ENCODE measurements around the gene UBE2D1. TPM values are rescaled to one million over a fixed set of nuclear protein-coding genes. Genes with fewer than 3 reads are reported as not detected.

Gene UBE2D1
- total and polyA plus RNA-seq, 4 experiments from 2014 or later, result 13.4 to 23.4 (median 17.2) TPM

GRCh38 chr10:58335306-58336005 is 650 bp downstream of the UBE2D1 start:
- Histone ChIP-seq H3K9me3 (ENCODE audit: control insufficient read depth in 1 of 2, low read length in 2 of 2) (no peaks in the 10 kb centered on the region), H3K27ac (ENCODE audit: low read depth, low read length) (peak overlapping the region; percentile 58), H3K4me3 (ENCODE audit: low read length in 2 of 2) (peak overlapping the region; percentile 59 to 63), H3K4me1 (ENCODE audit: insufficient read depth, low read length) (peaks cover 30% of the 10 kb centered on the region), H3K36me3 (ENCODE audit: insufficient read depth, low read length) (no peaks in the 10 kb centered on the region), H3K27me3 (ENCODE audit: insufficient read depth, low read length) (no peaks in the 10 kb centered on the region)
- Mint-ChIP-seq H3K9me3 (peaks cover 0 to 1% (median 0%) of the 10 kb centered on the region in 8 donors), H3K4me3 (peak overlapping the region; percentile 91 to 97 (median 94)), H3K27me3 (peaks cover 0 to 3% of the 10 kb centered on the region in 2 donors), H3K4me1 (peaks cover 25 to 47% (median 36%) of the 10 kb centered on the region in 4 donors), H3K36me3 (peaks cover 0 to 9% of the 10 kb centered on the region in 2 donors), H3K27ac (peak overlapping the region; percentile 38 to 96 (median 90))
- ChIA-PET CTCF (ENCODE audit: partially characterized antibody) (interaction anchor here (1.2 kb wide), 1 partner anchor 26 kb away, joined by 3 read pairs; no protein-coding TSS in a partner anchor), POLR2A (ENCODE audit: partially characterized antibody) (interaction anchor here (0.7 to 2.0 kb wide), 7 partner anchors 9 to 69 kb away, joined by 3 to 22 read pairs (median 7); partner anchors contain the start of genes CISD1 and IPMK)
- intact Hi-C loops (cut with micrococcal nuclease), result no loop called here
- DNase-seq, result peak in 3 of 5 donors; percentile 9 to 17 (median 11)

GRCh38 chr10:58336242-58336641 is 1.4 kb downstream of the UBE2D1 start:
- ChIA-PET CTCF (ENCODE audit: partially characterized antibody) (interaction anchor here (1.0 to 1.8 kb wide), 3 partner anchors 25 to 48 kb away, joined by 3 to 5 read pairs (median 3); no protein-coding TSS in a partner anchor), POLR2A (ENCODE audit: partially characterized antibody) (interaction anchor here (1.2 to 1.6 kb wide), 2 partner anchors 13 to 70 kb away, joined by 3 to 7 read pairs; no protein-coding TSS in a partner anchor)
- peak overlapping the region in 4 of 7 donors; percentile 14 to 90 (median 62) for H3K27ac Mint-ChIP-seq
- DNase-seq, result no peak
- peaks cover 30% of the 10 kb centered on the region for H3K4me1 ChIP-seq (ENCODE audit: insufficient read depth, low read length)
- H3K36me3 Mint-ChIP-seq, result peaks cover 0 to 9% of the 10 kb centered on the region in 2 donors
- no peak overlapping the region for H3K27ac ChIP-seq (ENCODE audit: low read depth, low read length)
- no peaks in the 10 kb centered on the region for H3K9me3 ChIP-seq (ENCODE audit: control insufficient read depth in 1 of 2, low read length in 2 of 2)
- intact Hi-C loops (cut with micrococcal nuclease), result no loop called here
- H3K27me3 ChIP-seq (ENCODE audit: insufficient read depth, low read length), result no peaks in the 10 kb centered on the region
- H3K9me3 Mint-ChIP-seq, result peaks cover 0 to 1% (median 0%) of the 10 kb centered on the region in 8 donors
- H3K4me3 ChIP-seq (ENCODE audit: low read length in 2 of 2), result no peak overlapping the region
- H3K4me1 Mint-ChIP-seq, result peaks cover 29 to 55% (median 42%) of the 10 kb centered on the region in 4 donors
- H3K27me3 Mint-ChIP-seq, result peaks cover 0 to 3% of the 10 kb centered on the region in 2 donors
- peak overlapping the region; percentile 91 to 97 (median 94) for H3K4me3 Mint-ChIP-seq
- no peaks in the 10 kb centered on the region for H3K36me3 ChIP-seq (ENCODE audit: insufficient read depth, low read length)

- H3K36me3 Mint-ChIP-seq, result peaks cover 7 to 8% of the 10 kb centered on the region in 2 donors
- no peak overlapping the region for H3K4me3 Mint-ChIP-seq
- Histone ChIP-seq H3K36me3 (ENCODE audit: insufficient read depth, low read length) (no peaks in the 10 kb centered on the region), H3K27me3 (ENCODE audit: insufficient read depth, low read length) (no peaks in the 10 kb centered on the region), H3K4me1 (ENCODE audit: insufficient read depth, low read length) (peaks cover 16% of the 10 kb centered on the region), H3K27ac (ENCODE audit: low read depth, low read length) (no peak overlapping the region), H3K4me3 (ENCODE audit: low read length in 2 of 2) (no peak overlapping the region), H3K9me3 (ENCODE audit: control insufficient read depth in 1 of 2, low read length in 2 of 2) (no peaks in the 10 kb centered on the region)
- H3K27me3 Mint-ChIP-seq, result no peaks in the 10 kb centered on the region
- POLR2A ChIA-PET (ENCODE audit: partially characterized antibody), result no interaction called here
- CTCF ChIA-PET (ENCODE audit: partially characterized antibody), result no interaction called here
- DNase-seq, result no peak
- H3K27ac Mint-ChIP-seq, result no peak overlapping the region
- no peaks in the 10 kb centered on the region for H3K9me3 Mint-ChIP-seq
- intact Hi-C loops (cut with micrococcal nuclease), result loop anchor here (10.0 kb wide), 1 partner anchor 1987 kb away; no protein-coding TSS in a partner anchor
- peaks cover 27 to 62% (median 36%) of the 10 kb centered on the region in 4 donors for H3K4me1 Mint-ChIP-seq
Measured at GRCh38 chr10:58341422-58341821, 6.6 kb downstream of the UBE2D1 start.

GRCh38 chr10:58341947-58342346 is 7.1 kb downstream of the UBE2D1 start:
- ChIA-PET CTCF (ENCODE audit: partially characterized antibody) (interaction anchor here (0.6 kb wide), 1 partner anchor 42 kb away, joined by 4 read pairs; no protein-coding TSS in a partner anchor), POLR2A (ENCODE audit: partially characterized antibody) (no interaction called here)
- no peaks in the 10 kb centered on the region for H3K9me3 ChIP-seq (ENCODE audit: control insufficient read depth in 1 of 2, low read length in 2 of 2)
- H3K4me1 ChIP-seq (ENCODE audit: insufficient read depth, low read length), result peaks cover 11% of the 10 kb centered on the region
- no peak for DNase-seq
- no peak overlapping the region for H3K4me3 ChIP-seq (ENCODE audit: low read length in 2 of 2)
- Mint-ChIP-seq H3K27ac (no peak overlapping the region), H3K9me3 (no peaks in the 10 kb centered on the region), H3K36me3 (peaks cover 8 to 13% of the 10 kb centered on the region in 2 donors), H3K4me1 (peaks cover 26 to 58% (median 36%) of the 10 kb centered on the region in 4 donors), H3K27me3 (no peaks in the 10 kb centered on the region), H3K4me3 (no peak overlapping the region)
- intact Hi-C loops (cut with micrococcal nuclease), result loop anchor here (10.0 kb wide), 1 partner anchor 1987 kb away; no protein-coding TSS in a partner anchor
- no peaks in the 10 kb centered on the region for H3K36me3 ChIP-seq (ENCODE audit: insufficient read depth, low read length)
- no peaks in the 10 kb centered on the region for H3K27me3 ChIP-seq (ENCODE audit: insufficient read depth, low read length)
- H3K27ac ChIP-seq (ENCODE audit: low read depth, low read length), result no peak overlapping the region

GRCh38 chr10:58347967-58348366 is 13.2 kb downstream of the UBE2D1 start:
- no peaks in the 10 kb centered on the region for H3K27me3 Mint-ChIP-seq
- no peaks in the 10 kb centered on the region for H3K9me3 Mint-ChIP-seq
- H3K4me3 Mint-ChIP-seq, result no peak overlapping the region
- POLR2A ChIA-PET (ENCODE audit: partially characterized antibody), result no interaction called here
- H3K4me3 ChIP-seq (ENCODE audit: low read length in 2 of 2), result no peak overlapping the region
- no peaks in the 10 kb centered on the region for H3K27me3 ChIP-seq (ENCODE audit: insufficient read depth, low read length)
- no peaks in the 10 kb centered on the region for H3K36me3 ChIP-seq (ENCODE audit: insufficient read depth, low read length)
- H3K4me1 Mint-ChIP-seq, result peaks cover 18 to 41% (median 27%) of the 10 kb centered on the region in 4 donors
- no peak for DNase-seq
- no peak overlapping the region for H3K27ac ChIP-seq (ENCODE audit: low read depth, low read length)
- CTCF ChIA-PET (ENCODE audit: partially characterized antibody), result interaction anchor here (0.6 kb wide), 1 partner anchor 87 kb away, joined by 3 read pairs; no protein-coding TSS in a partner anchor
- peaks cover 7 to 22% of the 10 kb centered on the region in 2 donors for H3K36me3 Mint-ChIP-seq
- intact Hi-C loops (cut with micrococcal nuclease), result loop anchor here (10.0 kb wide), 1 partner anchor 1993 kb away; no protein-coding TSS in a partner anchor
- H3K9me3 ChIP-seq (ENCODE audit: control insufficient read depth in 1 of 2, low read length in 2 of 2), result no peaks in the 10 kb centered on the region
- no peak overlapping the region for H3K27ac Mint-ChIP-seq
- no peaks in the 10 kb centered on the region for H3K4me1 ChIP-seq (ENCODE audit: insufficient read depth, low read length)

- H3K27ac Mint-ChIP-seq, result no peak overlapping the region
- H3K27ac ChIP-seq (ENCODE audit: low read depth, low read length), result no peak overlapping the region
- H3K4me1 Mint-ChIP-seq, result peaks cover 19 to 35% (median 29%) of the 10 kb centered on the region in 4 donors
- no peak overlapping the region for H3K4me3 ChIP-seq (ENCODE audit: low read length in 2 of 2)
- intact Hi-C loops (cut with micrococcal nuclease), result loop anchor here (10.0 kb wide), 1 partner anchor 1994 kb away; no protein-coding TSS in a partner anchor
- no peaks in the 10 kb centered on the region for H3K9me3 Mint-ChIP-seq
- DNase-seq, result no peak
- H3K36me3 Mint-ChIP-seq, result peaks cover 7 to 22% of the 10 kb centered on the region in 2 donors
- H3K9me3 ChIP-seq (ENCODE audit: control insufficient read depth in 1 of 2, low read length in 2 of 2), result no peaks in the 10 kb centered on the region
- H3K4me3 Mint-ChIP-seq, result no peak overlapping the region
- H3K27me3 ChIP-seq (ENCODE audit: insufficient read depth, low read length), result no peaks in the 10 kb centered on the region
- POLR2A ChIA-PET (ENCODE audit: partially characterized antibody), result no interaction called here
- no peaks in the 10 kb centered on the region for H3K27me3 Mint-ChIP-seq
- H3K36me3 ChIP-seq (ENCODE audit: insufficient read depth, low read length), result no peaks in the 10 kb centered on the region
- CTCF ChIA-PET (ENCODE audit: partially characterized antibody), result interaction anchor here (0.6 kb wide), 1 partner anchor 87 kb away, joined by 3 read pairs; no protein-coding TSS in a partner anchor
- H3K4me1 ChIP-seq (ENCODE audit: insufficient read depth, low read length), result no peaks in the 10 kb centered on the region
Measured at GRCh38 chr10:58348571-58349033, 13.8 kb downstream of the UBE2D1 start.

GRCh38 chr10:58350023-58350422 is 15.2 kb downstream of the UBE2D1 start:
- H3K9me3 Mint-ChIP-seq, result no peaks in the 10 kb centered on the region
- no peaks in the 10 kb centered on the region for H3K9me3 ChIP-seq (ENCODE audit: control insufficient read depth in 1 of 2, low read length in 2 of 2)
- no peak for DNase-seq
- ChIA-PET CTCF (ENCODE audit: partially characterized antibody) (interaction anchor here (1.1 kb wide), 1 partner anchor 35 kb away, joined by 3 read pairs; no protein-coding TSS in a partner anchor), POLR2A (ENCODE audit: partially characterized antibody) (interaction anchor here (0.9 to 1.6 kb wide), 2 partner anchors 12 to 15 kb away, joined by 4 read pairs; no protein-coding TSS in a partner anchor)
- H3K4me1 ChIP-seq (ENCODE audit: insufficient read depth, low read length), result no peaks in the 10 kb centered on the region
- H3K4me3 ChIP-seq (ENCODE audit: low read length in 2 of 2), result no peak overlapping the region
- peak overlapping the region in 1 of 7 donors; percentile 10 for H3K27ac Mint-ChIP-seq
- peaks cover 7 to 22% of the 10 kb centered on the region in 2 donors for H3K36me3 Mint-ChIP-seq
- H3K4me3 Mint-ChIP-seq, result no peak overlapping the region
- no peaks in the 10 kb centered on the region for H3K36me3 ChIP-seq (ENCODE audit: insufficient read depth, low read length)
- no peak overlapping the region for H3K27ac ChIP-seq (ENCODE audit: low read depth, low read length)
- H3K27me3 Mint-ChIP-seq, result no peaks in the 10 kb centered on the region
- no peaks in the 10 kb centered on the region for H3K27me3 ChIP-seq (ENCODE audit: insufficient read depth, low read length)
- intact Hi-C loops (cut with micrococcal nuclease), result no loop called here
- H3K4me1 Mint-ChIP-seq, result peaks cover 23 to 34% (median 27%) of the 10 kb centered on the region in 4 donors

All from CD4-positive, alpha-beta memory T cell (primary cell).